Skeletal muscle cell (primary cell): ENCODE data around the gene METTL8.
"Not testable (repeated sequence)": the region's sequence is repeated elsewhere in the genome, so short reads cannot be mapped to it uniquely, and the experiment has no call there.

Source experiments
- DNase-seq: peaks from one replicate; pipeline ENCODE4 v3.0.0-alpha.2; 2010; ENCODE audit warnings: low read depth
- H3K4me3 ChIP-seq: 2 replicates; pipeline ENCODE4 v1.5.1; 2011; ENCODE audit warnings: low read depth, mild to moderate bottlenecking, control low read depth, low read length, moderate library complexity

The METTL8 gene

GRCh38 chr2:171404719-171405118, 29.1 kb downstream of the METTL8 start:
- no peak overlapping the region for H3K4me3 ChIP-seq

GRCh38 chr2:171404261-171404660, 29.5 kb downstream of the METTL8 start:
- no peak overlapping the region for H3K4me3 ChIP-seq
- no peak for DNase-seq

More at GRCh38 chr2:171404719-171405118, 29.1 kb downstream of the METTL8 start:
- no peak for DNase-seq

- DNase-seq, result no peak
- no peak overlapping the region for H3K4me3 ChIP-seq
Observed at GRCh38 chr2:171402906-171403580, 30.7 kb downstream of the METTL8 start.

GRCh38 chr2:171401947-171402346, 31.8 kb downstream of the METTL8 start:
- no peak overlapping the region for H3K4me3 ChIP-seq
- no peak for DNase-seq

GRCh38 chr2:171400395-171400794, 33.4 kb downstream of the METTL8 start:
- H3K4me3 ChIP-seq, result no peak overlapping the region
- no peak for DNase-seq

GRCh38 chr2:171399292-171399691, 34.5 kb downstream of the METTL8 start:
- no peak for DNase-seq
- no peak overlapping the region for H3K4me3 ChIP-seq

GRCh38 chr2:171394164-171394740, 39.5 kb downstream of the METTL8 start:
- no peak for DNase-seq
- no peak overlapping the region for H3K4me3 ChIP-seq

- no peak overlapping the region for H3K4me3 ChIP-seq
- no peak for DNase-seq
Observed at GRCh38 chr2:171393487-171393886, 40.3 kb downstream of the METTL8 start.

- DNase-seq, result no peak
- H3K4me3 ChIP-seq, result no peak overlapping the region
Observed at GRCh38 chr2:171391532-171391931, 42.3 kb downstream of the METTL8 start.

GRCh38 chr2:171390941-171391516, 42.8 kb downstream of the METTL8 start:
- no peak overlapping the region for H3K4me3 ChIP-seq
- peak; percentile 45 for DNase-seq

GRCh38 chr2:171389780-171390179, 44.0 kb downstream of the METTL8 start:
- H3K4me3 ChIP-seq, result no peak overlapping the region
- DNase-seq, result no peak

GRCh38 chr2:171389325-171389724, 44.5 kb downstream of the METTL8 start:
- no peak for DNase-seq
- no peak overlapping the region for H3K4me3 ChIP-seq

GRCh38 chr2:171387052-171387451, 46.7 kb downstream of the METTL8 start:
- DNase-seq, result no peak
- H3K4me3 ChIP-seq, result no peak overlapping the region

GRCh38 chr2:171386627-171387026, 47.2 kb downstream of the METTL8 start:
- no peak overlapping the region for H3K4me3 ChIP-seq
- no peak for DNase-seq

- no peak overlapping the region for H3K4me3 ChIP-seq
- no peak for DNase-seq
Observed at GRCh38 chr2:171383134-171383533, 50.7 kb downstream of the METTL8 start.

GRCh38 chr2:171382175-171382574, 51.6 kb downstream of the METTL8 start:
- not testable (repeated sequence) for H3K4me3 ChIP-seq, DNase-seq

GRCh38 chr2:171377852-171378251, 55.9 kb downstream of the METTL8 start:
- H3K4me3 ChIP-seq, DNase-seq: not testable (repeated sequence)

GRCh38 chr2:171367692-171368091, 66.1 kb downstream of the METTL8 start:
- no peak overlapping the region for H3K4me3 ChIP-seq
- DNase-seq, result no peak

- no peak for DNase-seq
- no peak overlapping the region for H3K4me3 ChIP-seq
Observed at GRCh38 chr2:171365778-171366177, 68.0 kb downstream of the METTL8 start.

- no peak for DNase-seq
- no peak overlapping the region for H3K4me3 ChIP-seq
Observed at GRCh38 chr2:171365232-171365631, 68.6 kb downstream of the METTL8 start.

- no peak overlapping the region for H3K4me3 ChIP-seq
- DNase-seq, result no peak
Observed at GRCh38 chr2:171362396-171362795, 71.4 kb downstream of the METTL8 start.
